GM18907 (cell line): ENCODE measurements around the gene GBP7.

Experiments
- ATAC-seq: cut with Tn5 transposase; IDR thresholded peaks from one replicate; pipeline ENCODE4 v1.9.1; 2021; ENCODE audit warnings: mild to moderate bottlenecking, moderate library complexity; ENCODE audit not compliant: unreplicated experiment

Gene GBP7

DNA sequence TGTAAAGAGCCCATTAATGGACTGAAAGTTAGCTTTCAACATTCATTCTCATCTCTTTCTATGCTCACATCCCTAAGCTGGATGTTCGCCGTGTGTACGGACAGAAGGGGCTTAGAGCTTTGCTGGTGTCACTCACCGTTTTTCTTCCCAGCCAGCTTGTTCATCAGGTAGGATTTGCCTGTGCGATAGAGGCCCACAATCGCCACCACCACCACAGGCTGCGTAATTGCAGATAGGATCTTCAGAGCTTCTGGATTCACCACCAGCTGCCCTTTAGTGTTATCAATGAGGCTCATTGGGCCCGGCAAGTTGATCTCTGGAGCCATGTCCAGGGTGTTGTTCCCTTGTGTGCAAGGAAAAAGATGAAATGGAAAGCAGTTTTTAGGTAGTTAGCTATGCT, 54.2 kb downstream of the GBP7 start:
- ATAC-seq: no peak

DNA sequence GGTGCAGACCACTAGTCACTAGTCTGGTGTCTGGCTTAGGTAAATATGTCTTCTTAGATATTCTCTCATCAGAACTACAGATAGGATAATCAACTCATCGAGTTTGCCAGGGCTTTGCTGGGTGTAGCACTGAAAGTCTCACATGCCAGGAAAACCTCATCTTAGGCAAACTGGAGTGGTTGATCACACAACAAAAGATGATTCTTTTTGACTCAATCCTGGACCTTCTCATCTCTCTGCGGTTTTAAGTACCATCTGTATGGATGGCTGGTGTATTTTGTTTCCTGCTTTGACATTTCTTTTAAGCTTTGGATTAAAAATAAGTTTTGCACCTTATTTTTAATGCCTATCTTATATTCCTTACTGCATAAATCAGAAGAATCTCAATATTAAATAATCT, 61.1 kb downstream of the GBP7 start:
- no peak for ATAC-seq

DNA sequence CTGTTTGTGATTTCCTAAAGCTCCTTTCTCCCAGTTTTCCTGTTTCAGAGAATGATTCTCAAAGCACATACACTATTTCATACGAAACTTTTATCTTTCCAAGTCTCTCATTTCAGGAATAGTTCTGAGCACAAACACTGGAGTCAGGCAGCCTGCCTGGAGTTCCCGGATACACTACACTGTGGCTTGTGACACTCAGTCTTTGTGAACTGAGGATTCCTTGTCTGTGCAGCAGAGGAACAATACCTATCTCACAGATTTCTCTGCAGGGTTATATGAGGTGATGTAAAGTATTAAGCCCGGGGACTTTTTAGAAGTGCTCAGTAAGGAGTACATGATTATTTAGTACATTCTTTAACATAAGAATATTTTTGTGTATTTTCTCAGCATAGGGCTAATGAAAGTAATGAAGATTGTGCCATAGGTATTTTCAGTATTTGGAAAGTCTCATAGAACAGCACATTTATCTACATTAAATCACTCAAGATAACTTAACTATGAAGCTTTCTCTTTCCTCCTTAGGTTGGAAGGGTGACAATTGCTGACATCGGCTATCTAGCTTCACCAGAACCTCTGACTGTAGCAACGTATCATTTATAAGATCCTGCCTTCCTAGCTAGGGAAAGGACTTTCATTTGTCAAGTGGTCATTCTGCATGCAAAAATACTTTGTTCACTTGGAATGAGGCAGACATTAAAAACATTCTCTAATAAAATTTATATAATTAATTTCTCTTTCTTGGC, 62.8 kb downstream of the GBP7 start:
- no peak for ATAC-seq

DNA sequence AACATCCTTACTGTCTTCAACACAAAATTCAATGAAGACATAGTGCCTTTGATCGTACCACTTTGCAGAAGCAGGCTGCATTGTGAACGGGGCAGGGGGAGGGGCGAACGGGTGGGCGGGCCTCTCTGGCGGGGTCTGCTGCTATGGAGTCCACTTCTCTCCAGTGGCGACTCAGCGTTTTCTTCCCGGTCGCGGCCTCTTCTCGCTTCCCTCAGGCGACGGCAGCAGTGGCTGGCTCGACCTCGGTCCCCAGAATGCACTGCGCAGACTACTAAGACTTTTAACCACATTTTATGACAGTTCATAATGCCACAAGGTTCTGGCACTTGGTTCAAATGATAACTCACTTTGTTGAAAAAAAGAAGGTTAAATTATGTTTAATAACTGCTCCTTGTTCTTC, 71.1 kb downstream of the GBP7 start:
- ATAC-seq: no peak

DNA sequence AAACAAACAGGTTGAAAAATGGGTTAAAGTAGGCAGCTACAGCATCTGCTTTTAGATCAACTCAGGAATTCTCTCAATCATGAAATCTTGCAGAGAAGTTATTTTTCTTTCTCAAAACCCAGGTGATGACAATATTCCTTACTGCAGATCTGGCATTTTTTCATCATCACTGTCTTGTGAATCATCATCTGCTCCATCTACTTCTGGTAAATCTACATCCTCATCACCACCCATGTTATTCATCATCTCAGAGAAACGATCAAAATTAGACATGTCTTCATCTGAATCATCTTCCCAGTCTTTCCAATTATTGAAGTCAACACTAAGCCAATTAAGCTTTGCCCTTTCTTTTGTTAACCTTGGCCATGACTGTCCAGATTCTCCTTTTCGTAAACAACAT, 71.7 kb downstream of the GBP7 start:
- ATAC-seq: no peak

DNA sequence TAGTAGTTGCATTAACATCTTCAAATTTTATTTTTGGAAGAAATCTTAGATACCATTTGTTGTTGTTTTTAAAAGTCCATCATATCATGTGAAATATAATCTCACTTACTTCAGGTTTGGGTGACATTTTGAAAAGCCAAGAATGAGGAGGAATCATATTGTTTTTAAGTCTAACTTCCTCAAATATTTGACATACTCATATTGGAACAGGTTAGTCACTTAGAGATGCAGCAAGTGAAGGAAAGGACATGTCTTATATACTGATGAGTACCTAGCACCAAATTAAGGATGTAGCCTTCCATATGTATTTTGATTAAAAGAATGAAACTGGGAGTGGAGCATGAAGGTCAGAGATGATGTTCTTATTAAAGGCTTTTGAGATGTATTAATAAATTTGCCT, 73.8 kb downstream of the GBP7 start:
- no peak for ATAC-seq

DNA sequence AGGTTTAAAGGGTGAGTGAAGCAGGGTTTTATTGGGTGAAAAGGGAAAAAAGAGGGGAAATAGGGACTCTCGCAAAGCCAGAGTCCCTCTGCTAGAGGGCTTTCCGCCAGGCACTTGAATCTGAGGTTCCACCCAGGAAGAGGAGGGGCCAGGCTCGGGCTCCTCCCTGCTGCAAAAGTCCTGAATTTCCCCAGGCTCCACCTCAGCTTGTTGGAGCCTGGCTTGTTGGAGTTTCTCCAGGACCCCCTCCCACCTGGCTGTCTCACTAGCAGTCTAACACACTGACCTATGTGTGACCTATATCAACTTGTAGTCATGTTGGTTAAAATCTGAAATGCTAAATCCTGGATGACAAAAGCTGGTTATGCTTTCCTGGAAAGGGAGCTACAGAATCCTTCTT, 75.4 kb downstream of the GBP7 start:
- ATAC-seq: no peak

DNA sequence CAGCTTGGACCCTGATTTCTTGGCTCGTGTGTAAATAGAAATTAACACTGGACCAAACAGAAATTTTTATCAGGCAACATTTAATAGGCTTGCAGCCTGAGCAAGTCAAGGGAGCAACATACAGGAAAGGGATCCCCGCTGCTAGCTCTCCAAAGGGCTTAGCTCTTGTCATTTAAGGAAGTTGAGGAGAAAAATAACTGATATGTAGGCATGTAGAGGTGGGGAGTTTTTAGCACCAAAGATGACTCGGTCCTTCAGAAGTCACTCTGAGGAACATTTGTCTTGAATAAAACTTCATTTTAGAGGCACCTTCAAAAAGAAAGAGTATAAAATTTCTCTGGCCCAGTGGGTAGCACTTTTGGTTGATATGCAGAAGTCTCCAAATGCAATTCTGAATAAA, 76.9 kb downstream of the GBP7 start:
- ATAC-seq: no peak

DNA sequence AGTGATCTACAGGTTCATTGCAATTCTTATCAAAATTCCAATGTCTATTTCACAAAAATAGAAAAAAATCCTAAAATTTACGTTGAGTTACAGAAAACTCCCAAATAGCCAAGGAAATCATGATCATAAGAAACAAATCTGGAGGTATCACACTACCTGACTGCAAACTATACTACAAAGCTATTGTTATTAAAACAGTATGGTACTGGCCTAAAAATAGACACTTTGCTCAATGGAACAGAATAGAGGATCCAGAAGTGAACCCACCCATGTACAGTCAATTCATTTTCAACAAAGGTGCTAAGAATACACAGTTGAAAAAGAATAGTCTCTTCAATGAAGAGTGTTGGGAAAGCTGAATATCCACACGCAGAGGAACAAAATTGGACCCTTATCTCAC, 80.1 kb downstream of the GBP7 start:
- no peak for ATAC-seq

DNA sequence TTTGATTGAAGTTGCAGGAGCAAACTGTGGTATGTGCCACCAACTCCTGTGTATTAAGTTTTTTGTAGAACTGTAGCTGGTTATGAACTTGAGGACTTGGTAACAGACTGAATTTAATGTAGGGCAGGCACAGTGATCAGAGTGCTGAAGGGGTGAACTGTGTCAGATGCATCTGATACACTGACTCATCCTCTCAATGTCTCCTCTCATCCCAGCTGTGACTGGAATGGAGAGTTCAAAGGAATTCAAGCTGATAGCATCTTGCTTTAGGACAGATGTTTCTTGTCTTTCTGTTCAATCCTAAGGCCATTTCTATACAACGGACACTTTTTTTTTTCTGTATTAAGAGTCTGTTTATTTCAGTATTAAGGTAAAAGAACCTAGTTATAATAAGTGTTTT, 85.8 kb downstream of the GBP7 start:
- ATAC-seq: no peak

DNA sequence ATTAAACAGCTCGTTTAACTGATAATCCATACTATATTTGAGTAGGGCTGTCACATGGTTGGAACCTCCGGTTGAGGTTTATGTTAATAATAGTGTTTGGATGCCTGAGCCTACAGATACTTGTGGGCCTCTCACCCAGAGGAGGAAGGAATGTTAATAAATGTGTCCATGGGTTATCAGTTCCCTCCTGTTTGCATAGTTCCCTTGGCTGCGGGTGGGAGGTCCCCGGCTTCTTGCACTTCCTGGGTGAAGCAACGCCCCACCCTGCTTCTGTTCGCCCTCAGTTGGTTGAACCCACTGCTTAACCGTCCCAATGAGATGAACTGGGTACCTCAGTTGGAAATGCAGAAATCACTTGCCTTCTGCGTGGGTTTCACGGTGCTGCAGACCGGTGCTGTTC, 87.2 kb downstream of the GBP7 start:
- ATAC-seq: no peak

DNA sequence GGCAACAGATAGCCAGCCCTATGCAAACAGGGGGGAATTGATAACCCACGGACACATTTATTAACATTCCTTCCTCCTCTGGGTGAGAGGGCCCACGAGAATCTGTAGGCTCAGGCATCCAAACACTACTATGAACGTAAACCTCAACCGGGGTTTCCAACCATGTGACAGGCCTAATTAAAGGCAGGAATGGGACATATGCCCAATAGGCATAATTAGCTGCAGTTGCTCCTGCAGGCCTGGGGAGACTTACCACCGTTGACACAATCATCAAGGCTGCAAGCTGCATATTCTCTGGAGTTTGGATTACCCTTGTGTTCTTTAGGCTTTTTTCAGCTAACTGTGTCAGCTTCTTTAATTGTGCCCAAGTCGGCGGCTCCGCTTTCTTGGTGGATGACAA, 88.6 kb downstream of the GBP7 start:
- no peak for ATAC-seq

DNA sequence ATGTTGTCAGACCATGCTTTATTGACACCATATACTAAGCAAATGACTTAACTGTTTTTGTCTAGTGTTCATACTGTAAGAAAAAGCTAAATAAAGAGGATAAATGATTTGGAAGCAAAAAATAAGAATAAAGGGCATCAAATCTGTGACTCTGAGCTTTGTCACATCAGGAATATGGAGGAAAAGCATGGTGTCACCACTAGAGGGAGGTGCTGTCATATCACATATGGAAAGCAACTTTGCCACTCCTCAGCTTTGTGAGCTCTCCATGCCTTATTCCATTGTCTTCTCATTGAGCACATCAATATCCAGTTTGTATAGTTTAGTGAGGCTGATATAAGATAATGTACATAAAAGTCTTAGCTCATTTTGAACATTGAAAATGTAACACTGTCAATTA, 90.0 kb downstream of the GBP7 start:
- peak; percentile 45 for ATAC-seq
